HG03108 (cell line): ENCODE data around the gene NKAIN4.

Experiments used
- ATAC-seq: cut with Tn5 transposase; IDR thresholded peaks from one replicate; pipeline ENCODE4 v1.9.1; 2021; ENCODE audit warnings: moderate library complexity; ENCODE audit not compliant: unreplicated experiment

Gene NKAIN4

DNA sequence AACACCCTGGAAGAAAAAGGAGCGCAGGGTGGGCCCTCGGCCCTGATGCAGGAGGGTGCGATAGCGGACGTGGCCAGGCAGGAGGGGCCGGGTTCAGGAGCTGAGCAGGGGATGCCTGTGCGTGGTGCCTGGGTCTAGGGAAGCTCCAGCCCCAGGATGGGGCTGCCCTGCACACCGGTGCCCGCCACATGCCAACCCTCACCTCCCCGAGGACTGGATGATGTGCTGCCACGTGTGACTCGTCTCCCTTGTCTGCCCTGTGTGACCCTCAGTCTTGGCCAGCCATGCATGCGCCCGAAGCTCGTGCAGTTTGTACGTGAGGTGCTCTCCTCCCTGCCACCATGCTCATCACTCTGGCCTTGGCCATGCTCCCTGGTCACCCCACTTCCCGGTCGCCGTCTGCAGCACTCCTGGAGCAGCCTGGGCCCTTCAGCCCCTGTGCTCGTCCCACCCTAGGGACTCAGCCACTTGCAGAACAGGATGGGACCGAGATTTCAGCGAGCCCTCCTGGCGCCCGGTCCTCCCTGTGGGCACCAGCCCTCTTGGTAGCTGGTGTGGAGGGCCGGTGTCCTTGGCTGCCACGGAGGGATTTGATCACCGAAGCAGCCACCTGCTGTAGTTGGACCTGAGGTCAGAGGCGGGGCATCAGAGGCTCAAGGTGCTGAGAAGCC is 34.5 kb upstream of the NKAIN4 start:
- no peak for ATAC-seq

DNA sequence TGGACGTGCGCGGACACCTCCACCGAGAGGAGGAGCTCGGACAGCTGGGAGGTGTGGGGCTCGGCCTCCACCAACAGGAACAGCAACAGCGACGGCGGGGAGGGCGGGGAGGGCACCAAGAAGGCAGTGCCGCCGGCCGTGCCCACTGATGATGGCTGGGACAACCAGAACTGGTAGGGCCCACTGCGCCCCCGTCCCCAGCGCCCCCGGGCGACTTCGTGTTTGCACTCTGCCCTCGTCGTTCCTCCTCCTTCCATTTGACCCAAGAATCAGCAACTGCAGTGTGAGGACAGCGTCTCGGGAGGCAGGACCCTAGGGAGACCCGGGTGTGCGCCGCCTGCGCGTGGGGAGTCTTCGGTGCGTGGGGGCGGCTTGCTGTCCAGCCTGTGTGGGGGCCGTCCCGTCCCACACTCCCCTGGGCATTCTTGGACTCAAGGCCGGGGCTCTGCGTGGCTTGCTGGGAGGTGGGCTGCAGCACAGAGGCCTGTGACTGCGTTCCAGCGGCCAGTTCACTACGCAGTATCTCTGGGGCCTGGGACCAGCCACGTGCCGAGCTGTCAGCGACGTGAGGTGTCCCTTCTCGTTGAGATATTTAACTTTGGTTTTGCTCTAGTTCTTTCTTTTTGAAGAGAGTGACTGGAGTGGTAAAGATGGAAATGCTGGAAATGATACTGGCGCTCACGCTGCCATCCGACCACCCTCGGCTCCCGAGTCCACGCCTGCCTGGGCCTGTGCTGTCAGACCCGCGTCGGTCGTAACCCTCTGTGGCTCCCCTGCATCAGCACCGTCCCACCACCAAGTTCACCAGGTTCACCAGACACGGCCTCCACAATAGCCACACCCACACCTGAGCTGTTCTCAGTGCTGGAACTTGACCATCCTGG is 33.7 kb upstream of the NKAIN4 start:
- ATAC-seq: no peak

- no peak for ATAC-seq
Observed at GRCh38 chr20:63286781-63287696, 32.8 kb upstream of the NKAIN4 start.

DNA sequence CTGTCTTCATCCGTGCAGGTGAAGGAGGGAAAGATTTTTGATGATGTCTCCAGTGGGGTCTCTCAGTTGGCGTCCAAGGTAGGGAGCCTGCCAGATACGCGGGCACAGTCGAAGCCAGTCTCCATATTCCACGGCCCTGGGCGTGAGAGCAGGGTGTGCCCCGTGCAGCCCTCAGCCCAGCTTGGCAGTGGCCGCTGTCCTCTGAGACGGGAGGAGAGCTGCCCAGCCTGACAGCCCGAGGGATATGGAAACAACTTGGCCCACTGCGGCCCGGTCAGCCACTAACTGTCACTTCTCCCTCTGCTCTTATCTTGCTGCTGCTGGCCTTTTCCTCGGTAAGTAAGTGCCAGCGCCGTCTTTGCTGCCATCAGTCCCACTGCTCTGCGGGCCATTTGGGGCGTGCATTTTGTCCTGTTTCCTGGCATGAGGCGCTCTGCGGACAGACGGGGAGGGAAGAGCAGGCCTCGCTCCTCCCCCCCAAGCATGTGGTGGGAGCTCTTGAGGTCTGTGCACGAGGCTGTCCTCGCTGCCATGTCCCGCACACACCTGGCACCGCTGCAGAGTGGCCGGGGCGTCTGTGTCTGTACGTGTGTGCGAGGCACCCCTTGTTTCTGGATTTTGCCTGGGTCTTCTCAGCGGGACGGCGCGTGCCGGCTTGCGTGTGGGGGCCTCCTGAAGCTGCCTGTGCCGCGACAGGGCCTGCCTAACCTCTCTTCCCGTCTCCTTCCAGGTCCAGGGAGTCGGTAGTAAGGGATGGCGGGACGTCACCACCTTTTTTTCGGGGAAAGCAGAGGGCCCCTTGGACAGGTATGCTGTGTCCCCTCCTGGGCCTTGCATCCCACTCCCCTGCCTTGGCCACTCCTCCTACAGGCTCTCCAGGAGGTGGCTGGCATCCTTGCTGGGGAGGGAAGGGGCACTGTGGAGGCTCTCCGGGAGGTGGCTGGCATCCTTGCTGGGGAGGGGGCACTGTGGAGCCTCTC is 31.7 kb upstream of the NKAIN4 start:
- no peak for ATAC-seq

DNA sequence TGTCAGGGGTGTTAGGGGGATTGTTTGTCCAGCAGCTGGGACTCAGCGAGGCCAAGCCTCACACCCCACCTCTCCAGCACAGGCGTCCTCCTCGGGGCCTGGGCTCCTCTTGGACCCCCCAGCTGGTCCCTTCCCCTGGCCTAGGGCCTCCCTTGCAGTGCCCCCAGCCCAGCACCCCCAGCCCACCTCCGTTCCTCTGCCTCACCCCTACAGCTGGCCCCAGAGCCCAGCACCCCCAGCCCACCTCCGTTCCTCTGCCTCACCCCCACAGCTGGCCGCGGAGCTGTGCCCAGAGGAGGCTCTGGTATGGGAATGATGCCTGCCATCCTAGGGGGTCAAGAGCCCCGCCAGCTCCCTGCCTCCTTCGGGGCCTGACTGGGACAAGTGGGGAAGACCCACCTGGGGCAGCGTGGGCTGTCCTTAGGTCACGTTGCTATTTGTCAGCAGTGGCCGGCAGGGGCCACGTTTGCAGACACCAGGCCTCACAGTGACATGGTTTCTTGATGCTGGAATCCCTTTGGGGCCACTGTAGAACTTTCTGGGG is 30.8 kb upstream of the NKAIN4 start:
- ATAC-seq: no peak

GRCh38 chr20:63284544-63284949 is 30.3 kb upstream of the NKAIN4 start:
- no peak for ATAC-seq

DNA sequence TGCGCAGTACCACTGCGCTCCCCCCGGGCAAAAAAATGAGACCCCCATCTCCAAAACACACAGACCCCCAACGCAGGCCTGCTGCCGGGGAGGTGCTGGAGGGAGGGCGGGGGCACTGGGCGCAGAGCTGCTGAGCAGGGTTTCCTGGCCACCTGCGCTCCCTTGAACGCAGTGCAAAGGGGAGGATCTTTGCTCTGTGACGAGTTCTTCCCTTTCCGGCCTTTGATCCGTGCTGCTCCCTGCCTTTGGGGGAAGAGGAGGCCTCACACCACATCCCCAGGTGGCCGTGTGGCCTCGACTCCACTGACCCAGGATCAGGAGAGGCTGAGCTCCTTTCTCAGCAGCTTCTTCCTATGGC is 29.8 kb upstream of the NKAIN4 start:
- no peak for ATAC-seq

GRCh38 chr20:63283397-63284082 is 29.3 kb upstream of the NKAIN4 start:
- no peak for ATAC-seq

GRCh38 chr20:63282946-63283345 is 28.7 kb upstream of the NKAIN4 start:
- ATAC-seq: no peak

DNA sequence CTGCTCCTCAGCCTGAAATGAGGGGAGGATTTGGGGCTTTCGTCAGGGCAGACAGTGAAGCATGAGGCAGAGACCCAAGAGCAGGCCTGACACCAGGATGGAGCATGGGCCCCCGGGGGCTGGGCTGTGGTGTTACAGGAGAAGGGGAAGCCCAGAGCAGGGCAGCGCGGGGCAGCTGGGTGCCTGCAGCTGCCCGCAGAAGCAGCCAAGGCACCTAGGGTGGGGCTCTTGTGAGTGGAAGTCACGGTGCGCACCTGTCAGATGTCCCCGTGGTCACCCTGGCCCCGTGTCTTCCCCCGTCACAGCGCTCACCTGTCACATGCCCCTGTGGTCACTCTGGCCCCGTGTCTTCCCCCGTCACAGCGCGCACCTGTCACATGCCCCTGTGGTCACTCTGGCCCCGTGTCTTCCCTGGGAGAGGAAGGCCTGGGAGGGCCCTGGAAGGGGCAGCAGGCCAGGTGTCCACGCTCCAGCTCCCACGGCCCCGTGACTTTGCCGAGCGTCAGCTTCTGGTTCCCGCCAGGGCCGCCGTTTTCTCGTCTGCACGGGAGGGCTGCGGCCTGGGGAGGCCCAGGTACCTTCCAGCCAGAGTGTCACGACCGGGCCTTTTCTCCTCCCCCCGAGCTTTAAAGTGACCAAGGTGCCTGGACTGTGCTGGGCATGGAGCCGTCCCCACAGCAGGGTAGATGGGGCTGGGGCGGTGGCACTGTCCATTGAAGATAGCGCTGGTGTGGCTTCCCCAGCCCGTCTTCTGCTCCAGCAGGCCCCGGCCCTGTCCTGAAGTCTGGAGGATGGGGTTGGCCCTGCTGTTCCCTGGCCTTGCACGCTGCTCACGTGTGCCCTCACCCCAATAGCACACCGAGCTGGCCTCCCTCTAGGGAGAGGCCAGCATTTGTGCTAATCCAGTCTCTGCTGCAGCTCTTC is 27.7 kb upstream of the NKAIN4 start:
- ATAC-seq: no peak

- ATAC-seq: no peak
Observed at GRCh38 chr20:63280929-63281545, 26.8 kb upstream of the NKAIN4 start.

DNA sequence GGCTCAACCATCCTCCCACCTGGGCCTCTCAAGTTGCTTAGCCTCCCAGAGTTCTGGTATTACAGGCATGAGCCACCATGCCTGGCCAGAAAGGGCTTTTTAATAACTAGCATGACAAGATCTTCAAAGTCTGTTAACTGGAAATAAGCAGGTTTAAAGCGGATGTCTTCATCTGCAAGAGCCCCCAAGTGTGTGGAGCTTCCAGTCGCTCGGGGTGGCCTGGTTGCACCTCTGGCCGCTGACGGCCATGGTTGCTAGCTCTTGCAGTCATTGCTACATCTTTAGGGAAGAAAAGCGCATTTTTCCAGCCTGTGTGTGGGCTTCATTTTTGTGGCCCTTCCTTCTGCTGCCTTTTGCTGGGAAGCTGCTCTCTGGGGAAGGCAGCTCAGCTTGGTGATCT is 26.1 kb upstream of the NKAIN4 start:
- no peak for ATAC-seq

GRCh38 chr20:63279931-63280330 is 25.7 kb upstream of the NKAIN4 start:
- ATAC-seq: no peak

- ATAC-seq: no peak
Observed at GRCh38 chr20:63278661-63279060, 24.4 kb upstream of the NKAIN4 start.

GRCh38 chr20:63277466-63278272 is 23.4 kb upstream of the NKAIN4 start:
- ATAC-seq: no peak

GRCh38 chr20:63276956-63277355 is 22.7 kb upstream of the NKAIN4 start:
- no peak for ATAC-seq

GRCh38 chr20:63275825-63276224 is 21.6 kb upstream of the NKAIN4 start:
- ATAC-seq: no peak
